SK-N-SH (cell line): ENCODE measurements around the gene SARDH. TPM values are rescaled to one million over a fixed set of nuclear protein-coding genes. Genes with fewer than 3 reads are reported as not detected.

Experiments
- CTCF ChIA-PET: fragments of 300-600, 350-600 bp; formaldehyde crosslinking; extraction: SDS; loops from one replicate; lab custom pipeline; 2021; lab: Yijun Ruan, JAX
- POLR2A ChIA-PET: fragments of 350-600 bp; sonication (Branson Sonifier 250); formaldehyde crosslinking; extraction: SDS; loops from one replicate; lab custom pipeline; 2020; ENCODE audit warnings: antibody characterized with exemption, inconsistent platforms; lab: Yijun Ruan, JAX
- DNase-seq: peaks from one replicate; pipeline ENCODE4 v3.0.0; 2012
- H2AFZ ChIP-seq: fragments of 200-600 bp; sonication (generic); 2 replicates; pipeline ENCODE4 v1.8.1; 2016; ENCODE audit warnings: antibody characterized with exemption, mild to moderate bottlenecking, low read depth
- H3F3A ChIP-seq: fragments of 200-600 bp; sonication (generic); replicated peaks from 2 replicates; pipeline ENCODE3; 2016; ENCODE audit warnings: antibody characterized with exemption, mild to moderate bottlenecking; ENCODE audit not compliant: insufficient read depth
- H3K27ac ChIP-seq, 2 experiments: fragments of 200-500 bp in 1 of 2; fragments of 200-600 bp in 1 of 2; sonication (Bioruptor generic) in 1 of 2; sonication (generic), shearing (Covaris generic) in 1 of 2; 2 replicates each; pipeline versions ENCODE4 v1.5.1 to v1.6.1; 2014 to 2016; ENCODE audit warnings: low read depth in 2 of 2, inconsistent platforms in 1 of 2, low read length in 1 of 2, mild to moderate bottlenecking in 1 of 2, mixed read lengths in 1 of 2
- H3K27me3 ChIP-seq: fragments of 200-600 bp; sonication (generic), shearing (Covaris generic); 2 replicates; pipeline ENCODE4 v1.6.1; 2016; ENCODE audit warnings: mixed run types; ENCODE audit not compliant: insufficient read depth
- H3K36me3 ChIP-seq, 2 experiments: fragments of 200-500 bp in 1 of 2; fragments of 200-600 bp in 1 of 2; sonication (Bioruptor generic) in 1 of 2; sonication (generic) in 1 of 2; replicated peaks in 1 of 2; 2 replicates each; pipeline versions ENCODE3 to v1.5.1; 2014 to 2016; ENCODE audit warnings: low read length in 1 of 2, mild to moderate bottlenecking in 1 of 2; ENCODE audit not compliant: insufficient read depth in 2 of 2, control insufficient read depth in 1 of 2
- H3K4me1 ChIP-seq, 2 experiments: fragments of 200-500 bp in 1 of 2; fragments of 200-600 bp in 1 of 2; sonication (Bioruptor generic) in 1 of 2; sonication (generic), shearing (Covaris generic) in 1 of 2; 2 replicates each; pipeline versions ENCODE4 v1.5.1 to v1.6.1; 2014 to 2016; ENCODE audit warnings: low read depth in 1 of 2, low read length in 1 of 2, mixed run types in 1 of 2; ENCODE audit not compliant: insufficient read depth in 2 of 2, control insufficient read depth in 1 of 2
- H3K4me2 ChIP-seq: fragments of 200-600 bp; sonication (generic), shearing (Covaris generic); 2 replicates; pipeline ENCODE4 v1.6.1; 2017; ENCODE audit warnings: mixed run types
- H3K4me3 ChIP-seq, 2 experiments: fragments of 200-500 bp in 1 of 2; fragments of 200-600 bp in 1 of 2; sonication (Bioruptor generic) in 1 of 2; sonication (generic), shearing (Covaris generic) in 1 of 2; 2 replicates each; pipeline versions ENCODE4 v1.5.1 to v1.8.1; 2014 to 2016; ENCODE audit warnings: low read depth in 2 of 2, inconsistent platforms in 1 of 2, low read length in 1 of 2, mild to moderate bottlenecking in 1 of 2, mixed read lengths in 1 of 2, moderate library complexity in 1 of 2
- H3K79me2 ChIP-seq: fragments of 200-600 bp; sonication (generic); 2 replicates; pipeline ENCODE4 v1.8.1; 2017; ENCODE audit warnings: mild to moderate bottlenecking; ENCODE audit not compliant: insufficient read depth
- H3K9ac ChIP-seq: fragments of 200-600 bp; sonication (generic); 2 replicates; pipeline ENCODE4 v1.6.1; 2017; ENCODE audit warnings: mixed run types
- H3K9me2 ChIP-seq: fragments of 200-600 bp; sonication (generic); 2 replicates; pipeline ENCODE4 v1.6.1; 2017; ENCODE audit warnings: mixed run types
- H3K9me3 ChIP-seq: fragments of 200-600 bp; sonication (generic); 2 replicates; pipeline ENCODE4 v1.6.1; 2017; ENCODE audit warnings: mixed run types, mild to moderate bottlenecking, moderate library complexity
- H4K20me1 ChIP-seq: fragments of 200-600 bp; sonication (generic); 2 replicates; pipeline ENCODE4 v1.6.1; 2017; ENCODE audit warnings: mild to moderate bottlenecking, mixed run types; ENCODE audit not compliant: insufficient read depth
- CHD2 ChIP-seq: fragments of 150-350 bp; IDR thresholded peaks from 2 replicates; pipeline ENCODE4 v1.6.1; 2018; ENCODE audit warnings: low read length; ENCODE audit not compliant: partially characterized antibody
- EP300 ChIP-seq, 2 experiments: IDR thresholded peaks; 2 replicates each; pipeline versions ENCODE4 v1.4.0 to v1.6.1; 2012; ENCODE audit warnings: borderline replicate concordance in 1 of 2, low read depth in 1 of 2, low read length in 1 of 2
- FOSL2 ChIP-seq: IDR thresholded peaks from 2 replicates; pipeline ENCODE4 v1.4.0; 2012; ENCODE audit warnings: low read depth, mild to moderate bottlenecking, moderate library complexity, borderline replicate concordance
- GABPA ChIP-seq: IDR thresholded peaks from 2 replicates; pipeline ENCODE4 v1.4.0; 2012; ENCODE audit warnings: low read depth, mild to moderate bottlenecking
- GATA2 ChIP-seq: sonication (generic); formaldehyde crosslinking; IDR thresholded peaks from 2 replicates; pipeline ENCODE4 v1.5.0; 2020; ENCODE audit warnings: mild to moderate bottlenecking, missing genetic modification reagents
- IRF3 ChIP-seq: fragments of 150-350 bp; IDR thresholded peaks from 2 replicates; pipeline ENCODE4 v1.6.1; 2016; ENCODE audit warnings: mild to moderate bottlenecking, low read depth, low read length
- MEF2A ChIP-seq: IDR thresholded peaks from 2 replicates; pipeline ENCODE4 v1.4.0; 2012; ENCODE audit warnings: low read depth, borderline replicate concordance
- MXI1 ChIP-seq: IDR thresholded peaks from 2 replicates; pipeline ENCODE4 v1.6.1; 2012; ENCODE audit warnings: mild to moderate bottlenecking, low read depth, low read length, improper control_type of control experiment
- NRF1 ChIP-seq: IDR thresholded peaks from 2 replicates; pipeline ENCODE4 v1.6.1; 2012; ENCODE audit warnings: low read depth, mild to moderate bottlenecking, low read length
- POLR2AphosphoS5 ChIP-seq: IDR thresholded peaks from 2 replicates; pipeline ENCODE4 v1.6.1; 2012; ENCODE audit warnings: low read depth, low read length
- RCOR1 ChIP-seq: fragments of 150-350 bp; IDR thresholded peaks from 2 replicates; pipeline ENCODE4 v1.6.1; 2017; ENCODE audit warnings: antibody characterized with exemption, low read length
- REST ChIP-seq: IDR thresholded peaks from 2 replicates; pipeline ENCODE4 v1.6.1; 2012; ENCODE audit warnings: mild to moderate bottlenecking, low read depth, low read length, moderate library complexity
- RXRA ChIP-seq: IDR thresholded peaks from 2 replicates; pipeline ENCODE4 v1.4.0; 2012; ENCODE audit warnings: low read depth, mild to moderate bottlenecking, borderline replicate concordance
- SMC3 ChIP-seq: IDR thresholded peaks from 2 replicates; pipeline ENCODE4 v1.6.1; 2012; ENCODE audit warnings: low read depth, low read length, improper control_type of control experiment
- USF1 ChIP-seq: IDR thresholded peaks from 2 replicates; pipeline ENCODE4 v1.4.0; 2012; ENCODE audit warnings: low read depth, borderline replicate concordance
- USF2 ChIP-seq: fragments of 150-350 bp; IDR thresholded peaks from 2 replicates; pipeline ENCODE4 v1.6.1; 2017; ENCODE audit warnings: antibody characterized with exemption, low read length, low read depth, borderline replicate concordance
- YY1 ChIP-seq: IDR thresholded peaks from 2 replicates; pipeline ENCODE4 v1.4.0; 2012; ENCODE audit warnings: low read depth, mild to moderate bottlenecking
- ZBTB33 ChIP-seq: IDR thresholded peaks from 2 replicates; pipeline ENCODE4 v1.4.0; 2012; ENCODE audit warnings: low read depth, borderline replicate concordance
- whole genome bisulfite sequencing: methylation state at CpG from one replicate; pipeline ENCODE4 v1.1.6; 2017; ENCODE audit warnings: low lambda C conversion rate; 5-methylcytosine and 5-hydroxymethylcytosine counted together
- polyA plus RNA-seq, 3 experiments: library from polyadenylated mRNA; depleted of rRNA; stranded (reverse); fragments of >200 nt; gene quantifications; 2 replicates each; pipeline ENCODE4 v1.2.3, GENCODE V29; 2012

Gene SARDH
- polyA plus RNA-seq, 1 of the 3 experiments (the other 2 are of a cell fraction) = 5.9 TPM

- Histone ChIP-seq H3K36me3 (no peaks in the 10 kb centered on the region), H3K27ac (no peak overlapping the region), H3K9me3 (no peaks in the 10 kb centered on the region), H3K4me3 (no peak overlapping the region), H3K9ac (no peak overlapping the region), H4K20me1 (no peaks in the 10 kb centered on the region), H3K4me2 (no peak overlapping the region), H3K9me2 (no peaks in the 10 kb centered on the region), H3K4me1 (peaks cover 0 to 26% of the 10 kb centered on the region in 2 experiments; a peak in 1 of 4 replicates), H3K27me3 (no peaks in the 10 kb centered on the region), H3K79me2 (no peaks in the 10 kb centered on the region), H3F3A (peaks cover under 1% of the 10 kb centered on the region), H2AFZ (no peak overlapping the region)
- TF ChIP-seq YY1 (no peak), IRF3 (no peak), GATA2 (CRISPR knock-in tag) (no peak), NRF1 (no peak), REST (no peak)
- POLR2A ChIA-PET = no interaction called here
- WGBS = 78% methylated on average over 6 of the region's 10 CpGs
- CTCF ChIA-PET = interaction anchor here (1.0 to 2.1 kb wide), 6 partner anchors 9 to 302 kb away, joined by 3 to 7 read pairs (median 4); partner anchors contain the start of gene ADAMTSL2
- DNase-seq = no peak
These were observed 45.0 kb downstream of the SARDH start for GRCh38 chr9:133693116-133693515.

GRCh38 chr9:133692364-133692985 lies 45.7 kb downstream of the SARDH start:
- Histone ChIP-seq H3K27ac (no peak overlapping the region), H4K20me1 (no peaks in the 10 kb centered on the region), H3K4me2 (no peak overlapping the region), H3F3A (no peaks in the 10 kb centered on the region), H3K36me3 (no peaks in the 10 kb centered on the region), H3K4me3 (no peak overlapping the region), H3K79me2 (no peaks in the 10 kb centered on the region), H3K9ac (no peak overlapping the region), H3K9me2 (no peaks in the 10 kb centered on the region), H2AFZ (no peak overlapping the region), H3K9me3 (no peaks in the 10 kb centered on the region), H3K4me1 (peaks cover 0 to 26% of the 10 kb centered on the region in 2 experiments; a peak in 1 of 4 replicates), H3K27me3 (no peaks in the 10 kb centered on the region)
- ChIA-PET POLR2A (no interaction called here), CTCF (interaction anchor here (0.5 to 2.1 kb wide), 10 partner anchors 8 to 303 kb away, joined by 3 to 7 read pairs (median 3); partner anchors contain the start of gene ADAMTSL2)
- WGBS = 89% methylated on average over 19 of the region's 25 CpGs
- no peak for DNase-seq
- TF ChIP-seq RCOR1 = no peak
- TF ChIP-seq EP300 (IDR thresholded peaks at IDR 0.05; ENCODE audit: borderline replicate concordance in 1 of 2, low read depth in 1 of 2, low read length in 1 of 2) = no peak
- no peak for TF ChIP-seq USF1
- no peak for TF ChIP-seq CHD2
- TF ChIP-seq GABPA = no peak
- TF ChIP-seq POLR2AphosphoS5 = no peak
- TF ChIP-seq USF2 = no peak
- TF ChIP-seq FOSL2 = no peak
- no peak for TF ChIP-seq MEF2A
- TF ChIP-seq SMC3 = no peak
- TF ChIP-seq RXRA = no peak
- TF ChIP-seq ZBTB33 = no peak
- no peak for TF ChIP-seq MXI1
- TF ChIP-seq YY1 = no peak
